ENCODE data around the gene PCSK5. TPM values are rescaled to one million over a fixed set of nuclear protein-coding genes. Genes with fewer than 3 reads are reported as not detected.
"Not testable (repeated sequence)": the region's sequence is repeated elsewhere in the genome, so short reads cannot be mapped to it uniquely, and the experiment has no call there.

PCSK5 gene
- polyA plus RNA-seq, 3 donors = 4.8 to 13.0 (median 7.1) TPM

DNA sequence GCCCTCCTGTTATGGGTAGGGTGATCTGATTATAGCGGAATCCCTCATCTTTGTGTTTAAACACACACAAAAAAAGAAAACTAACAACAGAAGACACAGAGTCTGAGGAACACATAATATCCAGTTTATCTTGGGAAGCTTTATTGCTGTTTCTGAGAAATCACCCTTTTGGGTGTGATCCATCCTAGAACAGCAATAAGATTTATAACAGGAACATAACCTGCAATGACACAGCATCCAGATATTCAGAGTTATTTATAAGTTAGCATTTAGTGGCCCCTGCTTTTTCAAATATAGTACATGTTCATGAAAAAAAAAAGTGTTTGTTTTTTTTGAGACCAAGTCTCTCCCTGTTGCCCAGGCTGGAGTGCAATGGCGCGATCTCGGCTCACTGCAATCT, 423.8 kb downstream of the PCSK5 start:
- Mint-ChIP-seq H3K9me3 (no peaks in the 10 kb centered on the region), H3K27ac (no peak overlapping the region), H3K4me3 (no peak overlapping the region), H3K36me3 (no peaks in the 10 kb centered on the region), H3K4me1 (no peaks in the 10 kb centered on the region), H3K27me3 (ENCODE audit: low read depth in 3 of 3) (peaks cover 0 to 3% (median 2%) of the 10 kb centered on the region in 3 donors)
- H3K9me3 ChIP-seq (replicated peaks in 1 of 2; ENCODE audit: control insufficient read depth in 1 of 2, insufficient read depth in 1 of 2, low read length in 2 of 2) = no peaks in the 10 kb centered on the region
- no peak overlapping the region for H3K4me2 ChIP-seq (replicated peaks; ENCODE audit: extremely low read depth, low read length, poor library complexity, severe bottlenecking)
- H3K4me3 ChIP-seq (replicated peaks in 1 of 3; ENCODE audit: low read depth in 2 of 3, low read length in 3 of 3) = no peak overlapping the region
- no peaks in the 10 kb centered on the region for H4K20me1 ChIP-seq (ENCODE audit: insufficient read depth, low read length)
- no peak for TF ChIP-seq CTCF (IDR thresholded peaks at IDR 0.05)
- DNase-seq = no peak
- no peaks in the 10 kb centered on the region for H3K4me1 ChIP-seq (ENCODE audit: control insufficient read depth in 1 of 2, insufficient read depth in 2 of 2, low read length in 2 of 2)
- no peaks in the 10 kb centered on the region for H3K79me2 ChIP-seq (ENCODE audit: insufficient read depth, low read length)
- intact Hi-C loops (cut with micrococcal nuclease) = loop anchor here in 1 of 2 donors (5.0 kb wide), 1 partner anchor 1047 kb away; no protein-coding TSS in a partner anchor
- no peaks in the 10 kb centered on the region for H3K36me3 ChIP-seq (replicated peaks in 1 of 2; ENCODE audit: control insufficient read depth in 1 of 2, insufficient read depth in 2 of 2, low read length in 2 of 2)
- WGBS (ENCODE audit: insufficient coverage) = 77% methylated on average over 3 of the region's 4 CpGs
- H3K9ac ChIP-seq (ENCODE audit: insufficient read depth, low read length, poor library complexity, severe bottlenecking) = no peak overlapping the region
- no peak overlapping the region for H3K27ac ChIP-seq (ENCODE audit: low read depth in 1 of 2, low read length in 2 of 2)
- no peaks in the 10 kb centered on the region for H3K27me3 ChIP-seq (ENCODE audit: control insufficient read depth in 2 of 2, insufficient read depth in 2 of 2, low read length in 2 of 2)
- H2AFZ ChIP-seq (ENCODE audit: insufficient read depth, low read depth, low read length, poor library complexity, severe bottlenecking) = no peak overlapping the region

DNA sequence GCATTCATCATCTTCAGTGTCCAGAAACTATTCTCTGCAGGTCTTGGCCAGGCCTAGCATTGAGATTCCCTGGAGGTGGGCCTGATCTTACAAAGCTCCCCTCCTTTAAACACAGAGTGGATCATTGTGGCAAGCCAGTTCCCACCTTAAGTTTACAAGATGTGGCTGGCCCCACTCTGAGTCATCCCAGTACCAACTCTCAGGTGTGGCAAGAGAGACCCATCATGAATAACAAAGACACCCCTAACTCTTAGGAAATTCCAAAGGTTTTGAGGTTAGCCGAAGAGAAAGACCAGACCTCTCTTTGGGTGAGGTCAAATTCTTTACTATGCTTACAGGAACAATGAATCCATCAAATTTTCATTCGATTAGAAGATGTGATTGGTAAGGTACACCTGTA, 425.6 kb downstream of the PCSK5 start:
- H2AFZ ChIP-seq (ENCODE audit: insufficient read depth, low read depth, low read length, poor library complexity, severe bottlenecking) = no peak overlapping the region
- H3K9me3 Mint-ChIP-seq = peaks cover 0 to 5% (median 0%) of the 10 kb centered on the region in 7 donors
- no peak overlapping the region for H3K4me2 ChIP-seq (replicated peaks; ENCODE audit: extremely low read depth, low read length, poor library complexity, severe bottlenecking)
- intact Hi-C loops (cut with micrococcal nuclease) = no loop called here
- H3K4me3 ChIP-seq (replicated peaks in 1 of 3; ENCODE audit: low read depth in 2 of 3, low read length in 3 of 3) = no peak overlapping the region
- H3K36me3 ChIP-seq (replicated peaks in 1 of 2; ENCODE audit: control insufficient read depth in 1 of 2, insufficient read depth in 2 of 2, low read length in 2 of 2) = no peaks in the 10 kb centered on the region
- H3K4me1 ChIP-seq (ENCODE audit: control insufficient read depth in 1 of 2, insufficient read depth in 2 of 2, low read length in 2 of 2) = no peaks in the 10 kb centered on the region
- H3K79me2 ChIP-seq (ENCODE audit: insufficient read depth, low read length) = no peaks in the 10 kb centered on the region
- no peak overlapping the region for H3K27ac ChIP-seq (ENCODE audit: low read depth in 1 of 2, low read length in 2 of 2)
- no peak for DNase-seq
- H3K27me3 Mint-ChIP-seq (ENCODE audit: low read depth in 3 of 3) = peaks cover 0 to 4% (median 2%) of the 10 kb centered on the region in 3 donors
- H3K9ac ChIP-seq (ENCODE audit: insufficient read depth, low read length, poor library complexity, severe bottlenecking) = no peak overlapping the region
- no peaks in the 10 kb centered on the region for H3K27me3 ChIP-seq (ENCODE audit: control insufficient read depth in 2 of 2, insufficient read depth in 2 of 2, low read length in 2 of 2)
- no peak for TF ChIP-seq CTCF (IDR thresholded peaks at IDR 0.05)
- H3K9me3 ChIP-seq (replicated peaks in 1 of 2; ENCODE audit: control insufficient read depth in 1 of 2, insufficient read depth in 1 of 2, low read length in 2 of 2) = no peaks in the 10 kb centered on the region
- peaks cover under 1% of the 10 kb centered on the region for H3K4me1 Mint-ChIP-seq
- no peaks in the 10 kb centered on the region for H3K36me3 Mint-ChIP-seq
- no CpG with 5 or more reads among the region's 2 CpGs for WGBS (ENCODE audit: insufficient coverage)
- no peak overlapping the region for H3K4me3 Mint-ChIP-seq
- H4K20me1 ChIP-seq (ENCODE audit: insufficient read depth, low read length) = no peaks in the 10 kb centered on the region
- H3K27ac Mint-ChIP-seq = no peak overlapping the region

DNA sequence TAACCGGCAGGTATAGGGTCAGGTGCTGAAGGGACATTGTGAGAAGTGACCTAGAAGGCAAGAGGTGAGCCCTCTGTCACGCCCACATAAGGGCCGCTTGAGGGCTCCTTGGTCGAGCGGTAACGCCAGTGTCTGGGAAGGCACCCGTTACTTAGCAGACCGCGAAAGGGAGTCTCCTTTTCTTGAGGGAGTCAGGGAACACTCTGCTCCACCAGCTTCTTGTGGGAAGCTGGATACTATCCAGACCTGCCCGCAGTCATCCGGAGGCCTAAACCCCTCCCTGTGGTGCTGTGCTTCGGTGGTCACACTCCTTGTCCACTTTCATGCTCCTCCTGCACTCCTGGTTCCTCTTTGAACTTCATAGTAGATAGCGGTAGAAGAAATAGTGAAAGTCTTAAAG, 429.0 kb downstream of the PCSK5 start:
- H3K4me1 ChIP-seq (ENCODE audit: control insufficient read depth in 1 of 2, insufficient read depth in 2 of 2, low read length in 2 of 2); H3K79me2 ChIP-seq (ENCODE audit: insufficient read depth, low read length); H3K9me3 ChIP-seq (replicated peaks in 1 of 2; ENCODE audit: control insufficient read depth in 1 of 2, insufficient read depth in 1 of 2, low read length in 2 of 2); H3K4me1 Mint-ChIP-seq; H2AFZ ChIP-seq (ENCODE audit: insufficient read depth, low read depth, low read length, poor library complexity, severe bottlenecking); H3K4me3 Mint-ChIP-seq; H3K9me3 Mint-ChIP-seq; intact Hi-C loops (cut with micrococcal nuclease); H3K4me2 ChIP-seq (replicated peaks; ENCODE audit: extremely low read depth, low read length, poor library complexity, severe bottlenecking); H3K4me3 ChIP-seq (replicated peaks in 1 of 3; ENCODE audit: low read depth in 2 of 3, low read length in 3 of 3); H3K36me3 Mint-ChIP-seq; H3K27ac ChIP-seq (ENCODE audit: low read depth in 1 of 2, low read length in 2 of 2); H3K27ac Mint-ChIP-seq; DNase-seq; H4K20me1 ChIP-seq (ENCODE audit: insufficient read depth, low read length); H3K36me3 ChIP-seq (replicated peaks in 1 of 2; ENCODE audit: control insufficient read depth in 1 of 2, insufficient read depth in 2 of 2, low read length in 2 of 2); H3K27me3 ChIP-seq (ENCODE audit: control insufficient read depth in 2 of 2, insufficient read depth in 2 of 2, low read length in 2 of 2); H3K9ac ChIP-seq (ENCODE audit: insufficient read depth, low read length, poor library complexity, severe bottlenecking); H3K27me3 Mint-ChIP-seq (ENCODE audit: low read depth in 3 of 3): not testable (repeated sequence)
- 100% methylated on average over 5 of the region's 13 CpGs for WGBS (ENCODE audit: insufficient coverage)
